HEK293 (cell line): ENCODE results near the gene SULT1A2.
"Not testable (repeated sequence)": the region's sequence is repeated elsewhere in the genome, so short reads cannot be mapped to it uniquely, and the experiment has no call there.

Source experiments
- SP2 ChIP-seq: fragments of 450-650 bp; formaldehyde crosslinking; IDR thresholded peaks from 2 replicates; pipeline ENCODE4 v1.5.1; 2016; ENCODE audit warnings: missing biosample characterization, missing genetic modification characterization
- ZFP3 ChIP-seq: fragments of 450-650 bp; formaldehyde crosslinking; IDR thresholded peaks from 2 replicates; pipeline ENCODE4 v1.5.1; 2016; ENCODE audit warnings: low read depth, missing biosample characterization, missing genetic modification characterization
- ZNF302 ChIP-seq: fragments of 450-650 bp; formaldehyde crosslinking; IDR thresholded peaks from 2 replicates; pipeline ENCODE4 v1.5.1; 2016; ENCODE audit warnings: missing biosample characterization, missing genetic modification characterization, low read depth
- ZNF670 ChIP-seq: fragments of 450-650 bp; formaldehyde crosslinking; IDR thresholded peaks from 2 replicates; pipeline ENCODE4 v1.5.1; 2016; ENCODE audit warnings: missing biosample characterization, missing genetic modification characterization, low read depth
- ZNF707 ChIP-seq: fragments of 450-650 bp; formaldehyde crosslinking; IDR thresholded peaks from 2 replicates; pipeline ENCODE4 v1.5.1; 2016; ENCODE audit warnings: missing biosample characterization, missing genetic modification characterization
- TF ChIP-seq, protein P1 (sequence below): fragments of 450-650 bp; formaldehyde crosslinking; IDR thresholded peaks from 2 replicates; pipeline ENCODE4 v1.5.1; 2016; ENCODE audit warnings: missing biosample characterization, missing genetic modification characterization
- TF ChIP-seq, protein P2 (sequence below): fragments of 450-650 bp; formaldehyde crosslinking; IDR thresholded peaks from 2 replicates; pipeline ENCODE4 v1.5.1; 2016; ENCODE audit warnings: missing biosample characterization, missing genetic modification characterization
- TF ChIP-seq, protein P3 (sequence below): fragments of 450-650 bp; formaldehyde crosslinking; IDR thresholded peaks from 2 replicates; pipeline ENCODE4 v1.5.1; 2016; ENCODE audit warnings: missing biosample characterization, missing genetic modification characterization, low read depth

DNA sequence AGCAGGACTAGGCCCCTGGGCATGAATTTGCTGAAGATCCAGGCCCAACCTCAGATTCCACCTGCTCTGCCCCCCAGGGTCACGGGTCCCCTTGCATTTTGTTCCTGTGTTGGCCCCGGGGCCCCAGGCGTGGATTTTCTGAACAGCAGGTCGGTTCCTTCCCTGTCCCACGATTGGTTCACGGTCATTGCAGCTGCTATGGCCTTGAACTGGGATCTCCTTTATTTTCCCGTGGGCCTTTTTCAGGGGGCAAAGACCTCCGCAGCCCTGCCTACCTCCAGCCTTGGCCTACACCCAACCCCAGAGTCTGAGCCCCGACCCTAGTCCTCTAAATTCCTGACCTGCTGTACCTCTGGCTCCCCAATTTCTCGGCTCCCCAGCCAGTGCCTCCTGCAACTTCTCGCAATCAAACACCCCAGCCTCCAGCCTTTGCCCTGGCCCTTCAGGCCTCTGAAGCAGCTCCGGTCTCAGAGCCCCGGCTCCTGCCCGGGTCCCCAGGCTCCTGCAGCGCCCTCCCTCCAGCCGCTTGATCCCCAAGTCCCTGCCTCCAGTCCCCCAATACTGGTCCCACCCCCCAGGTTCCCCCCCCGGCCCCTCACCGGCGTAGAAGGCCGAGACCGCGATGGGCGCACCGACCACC is 25.8 kb upstream of the SULT1A2 start:
- TF ChIP-seq ZNF670, ZNF707, SP2, ZNF302, ZFP3 (tag by site-specific recombination): not testable (repeated sequence)
- TF ChIP-seq, protein P1, sequence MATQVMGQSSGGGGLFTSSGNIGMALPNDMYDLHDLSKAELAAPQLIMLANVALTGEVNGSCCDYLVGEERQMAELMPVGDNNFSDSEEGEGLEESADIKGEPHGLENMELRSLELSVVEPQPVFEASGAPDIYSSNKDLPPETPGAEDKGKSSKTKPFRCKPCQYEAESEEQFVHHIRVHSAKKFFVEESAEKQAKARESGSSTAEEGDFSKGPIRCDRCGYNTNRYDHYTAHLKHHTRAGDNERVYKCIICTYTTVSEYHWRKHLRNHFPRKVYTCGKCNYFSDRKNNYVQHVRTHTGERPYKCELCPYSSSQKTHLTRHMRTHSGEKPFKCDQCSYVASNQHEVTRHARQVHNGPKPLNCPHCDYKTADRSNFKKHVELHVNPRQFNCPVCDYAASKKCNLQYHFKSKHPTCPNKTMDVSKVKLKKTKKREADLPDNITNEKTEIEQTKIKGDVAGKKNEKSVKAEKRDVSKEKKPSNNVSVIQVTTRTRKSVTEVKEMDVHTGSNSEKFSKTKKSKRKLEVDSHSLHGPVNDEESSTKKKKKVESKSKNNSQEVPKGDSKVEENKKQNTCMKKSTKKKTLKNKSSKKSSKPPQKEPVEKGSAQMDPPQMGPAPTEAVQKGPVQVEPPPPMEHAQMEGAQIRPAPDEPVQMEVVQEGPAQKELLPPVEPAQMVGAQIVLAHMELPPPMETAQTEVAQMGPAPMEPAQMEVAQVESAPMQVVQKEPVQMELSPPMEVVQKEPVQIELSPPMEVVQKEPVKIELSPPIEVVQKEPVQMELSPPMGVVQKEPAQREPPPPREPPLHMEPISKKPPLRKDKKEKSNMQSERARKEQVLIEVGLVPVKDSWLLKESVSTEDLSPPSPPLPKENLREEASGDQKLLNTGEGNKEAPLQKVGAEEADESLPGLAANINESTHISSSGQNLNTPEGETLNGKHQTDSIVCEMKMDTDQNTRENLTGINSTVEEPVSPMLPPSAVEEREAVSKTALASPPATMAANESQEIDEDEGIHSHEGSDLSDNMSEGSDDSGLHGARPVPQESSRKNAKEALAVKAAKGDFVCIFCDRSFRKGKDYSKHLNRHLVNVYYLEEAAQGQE = not testable (repeated sequence)
- TF ChIP-seq, protein P2, sequence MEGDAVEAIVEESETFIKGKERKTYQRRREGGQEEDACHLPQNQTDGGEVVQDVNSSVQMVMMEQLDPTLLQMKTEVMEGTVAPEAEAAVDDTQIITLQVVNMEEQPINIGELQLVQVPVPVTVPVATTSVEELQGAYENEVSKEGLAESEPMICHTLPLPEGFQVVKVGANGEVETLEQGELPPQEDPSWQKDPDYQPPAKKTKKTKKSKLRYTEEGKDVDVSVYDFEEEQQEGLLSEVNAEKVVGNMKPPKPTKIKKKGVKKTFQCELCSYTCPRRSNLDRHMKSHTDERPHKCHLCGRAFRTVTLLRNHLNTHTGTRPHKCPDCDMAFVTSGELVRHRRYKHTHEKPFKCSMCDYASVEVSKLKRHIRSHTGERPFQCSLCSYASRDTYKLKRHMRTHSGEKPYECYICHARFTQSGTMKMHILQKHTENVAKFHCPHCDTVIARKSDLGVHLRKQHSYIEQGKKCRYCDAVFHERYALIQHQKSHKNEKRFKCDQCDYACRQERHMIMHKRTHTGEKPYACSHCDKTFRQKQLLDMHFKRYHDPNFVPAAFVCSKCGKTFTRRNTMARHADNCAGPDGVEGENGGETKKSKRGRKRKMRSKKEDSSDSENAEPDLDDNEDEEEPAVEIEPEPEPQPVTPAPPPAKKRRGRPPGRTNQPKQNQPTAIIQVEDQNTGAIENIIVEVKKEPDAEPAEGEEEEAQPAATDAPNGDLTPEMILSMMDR = not testable (repeated sequence)
- TF ChIP-seq, protein P3, sequence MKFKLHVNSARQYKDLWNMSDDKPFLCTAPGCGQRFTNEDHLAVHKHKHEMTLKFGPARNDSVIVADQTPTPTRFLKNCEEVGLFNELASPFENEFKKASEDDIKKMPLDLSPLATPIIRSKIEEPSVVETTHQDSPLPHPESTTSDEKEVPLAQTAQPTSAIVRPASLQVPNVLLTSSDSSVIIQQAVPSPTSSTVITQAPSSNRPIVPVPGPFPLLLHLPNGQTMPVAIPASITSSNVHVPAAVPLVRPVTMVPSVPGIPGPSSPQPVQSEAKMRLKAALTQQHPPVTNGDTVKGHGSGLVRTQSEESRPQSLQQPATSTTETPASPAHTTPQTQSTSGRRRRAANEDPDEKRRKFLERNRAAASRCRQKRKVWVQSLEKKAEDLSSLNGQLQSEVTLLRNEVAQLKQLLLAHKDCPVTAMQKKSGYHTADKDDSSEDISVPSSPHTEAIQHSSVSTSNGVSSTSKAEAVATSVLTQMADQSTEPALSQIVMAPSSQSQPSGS (tag by site-specific recombination) = not testable (repeated sequence)
